Measurements from ENCODE around the gene UTP25. TPM values are rescaled to one million over a fixed set of nuclear protein-coding genes. Genes with fewer than 3 reads are reported as not detected.
A peak's percentile ranks its signal among the peaks of the same experiment; 100 is the strongest.

UTP25 gene
- total and polyA plus RNA-seq, 8 donors: 1.1 to 10.6 (median 2.2) TPM

- intact Hi-C loops (cut with DNase I; ENCODE audit: low total_unique reads): no loop called here
Measured at GRCh38 chr1:209869291-209870149, 41.7 kb downstream of the UTP25 start.

GRCh38 chr1:209870151-209870831, 42.5 kb downstream of the UTP25 start:
- Histone ChIP-seq H3K36me3 (no peaks in the 10 kb centered on the region), H3K27ac (no peak overlapping the region), H3K9me3 (peaks cover 0 to 21% (median 11%) of the 10 kb centered on the region in 4 donors), H3K4me1 (no peaks in the 10 kb centered on the region), H3K4me3 (no peak overlapping the region), H3K27me3 (peaks cover 0 to 10% (median 0%) of the 10 kb centered on the region in 3 donors)
- intact Hi-C loops (cut with DNase I; ENCODE audit: low total_unique reads): no loop called here
- TF ChIP-seq POLR2AphosphoS5 (IDR thresholded peaks at IDR 0.05) (no peak), EP300 (IDR thresholded peaks at IDR 0.05) (no peak), POLR2A (IDR thresholded peaks at IDR 0.05) (no peak), CTCF (IDR thresholded peaks at IDR 0.05) (no peak)
- peak in 1 of 2 donors; percentile 60 for DNase-seq
- WGBS, 5 donors: 38 to 47% (median 45%) methylated on average over 4 of the region's 4 CpGs

More at GRCh38 chr1:209869291-209870149, 41.7 kb downstream of the UTP25 start:
- TF ChIP-seq POLR2AphosphoS5 (IDR thresholded peaks at IDR 0.05) (no peak), CTCF (IDR thresholded peaks at IDR 0.05) (no peak), POLR2A (IDR thresholded peaks at IDR 0.05) (no peak), EP300 (IDR thresholded peaks at IDR 0.05) (no peak)
- H3K36me3 ChIP-seq: no peaks in the 10 kb centered on the region
- H3K4me3 ChIP-seq: no peak overlapping the region
- peaks cover 0 to 10% (median 0%) of the 10 kb centered on the region in 3 donors for H3K27me3 ChIP-seq
- WGBS, 5 donors: 49 to 58% (median 51%) methylated on average over 2 of the region's 2 CpGs
- peak in 1 of 2 donors; percentile 60 for DNase-seq
- H3K9me3 ChIP-seq: peaks cover 0 to 21% (median 11%) of the 10 kb centered on the region in 4 donors
- H3K27ac ChIP-seq: no peak overlapping the region
- H3K4me1 ChIP-seq: no peaks in the 10 kb centered on the region

GRCh38 chr1:209871006-209871405, 43.2 kb downstream of the UTP25 start:
- H3K4me3 ChIP-seq: no peak overlapping the region
- WGBS, 5 donors: 3 to 80% (median 33%) methylated on average over 1 of the region's 1 CpG
- H3K9me3 ChIP-seq: peaks cover 0 to 19% (median 11%) of the 10 kb centered on the region in 4 donors
- peaks cover 0 to 10% (median 0%) of the 10 kb centered on the region in 3 donors for H3K27me3 ChIP-seq
- intact Hi-C loops (cut with DNase I; ENCODE audit: low total_unique reads): no loop called here
- H3K27ac ChIP-seq: no peak overlapping the region
- no peak for DNase-seq
- no peaks in the 10 kb centered on the region for H3K4me1 ChIP-seq
- TF ChIP-seq EP300 (IDR thresholded peaks at IDR 0.05) (no peak), POLR2A (IDR thresholded peaks at IDR 0.05) (no peak), POLR2AphosphoS5 (IDR thresholded peaks at IDR 0.05) (no peak), CTCF (IDR thresholded peaks at IDR 0.05) (no peak)
- no peaks in the 10 kb centered on the region for H3K36me3 ChIP-seq

GRCh38 chr1:209871430-209871829, 43.7 kb downstream of the UTP25 start:
- Histone ChIP-seq H3K4me1 (no peaks in the 10 kb centered on the region), H3K9me3 (peaks cover 0 to 15% (median 11%) of the 10 kb centered on the region in 4 donors), H3K4me3 (no peak overlapping the region), H3K36me3 (no peaks in the 10 kb centered on the region), H3K27me3 (peaks cover 0 to 10% (median 0%) of the 10 kb centered on the region in 3 donors), H3K27ac (no peak overlapping the region)
- WGBS, 5 donors: 65 to 76% (median 70%) methylated on average over 2 of the region's 2 CpGs
- DNase-seq: no peak
- intact Hi-C loops (cut with DNase I; ENCODE audit: low total_unique reads): no loop called here
- TF ChIP-seq CTCF (IDR thresholded peaks at IDR 0.05) (no peak), POLR2A (IDR thresholded peaks at IDR 0.05) (no peak), POLR2AphosphoS5 (IDR thresholded peaks at IDR 0.05) (no peak), EP300 (IDR thresholded peaks at IDR 0.05) (no peak)

Measured in stomach (tissue), 9 donors.